HS-27A (cell line): ENCODE data around the gene SYT13.
"Not testable (repeated sequence)": the region's sequence is repeated elsewhere in the genome, so short reads cannot be mapped to it uniquely, and the experiment has no call there.

Source experiments
- DNase-seq: peaks from one replicate; pipeline ENCODE4 v3.0.0-alpha.2; 2012; ENCODE audit warnings: low read depth, missing footprints

SYT13 gene

DNA sequence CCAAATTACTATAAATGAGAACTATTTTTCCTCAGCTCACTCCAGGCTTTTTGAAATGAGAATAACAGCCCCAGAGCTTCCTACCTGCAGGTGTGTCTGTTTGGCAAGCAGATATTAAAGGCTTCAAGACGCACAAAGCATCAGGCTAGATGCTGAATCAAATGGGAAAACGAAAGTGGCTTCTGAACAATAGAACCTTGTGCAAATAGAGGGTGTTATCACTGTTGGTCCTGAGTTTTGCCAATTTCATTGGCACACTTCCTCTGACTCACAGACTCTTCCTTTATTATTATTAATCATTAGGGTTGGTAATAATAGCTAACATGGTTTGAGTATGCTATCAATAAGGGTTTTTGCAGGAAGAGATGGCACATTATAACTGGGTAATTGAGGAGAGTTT is 13.4 kb downstream of the SYT13 start:
- no peak for DNase-seq

DNA sequence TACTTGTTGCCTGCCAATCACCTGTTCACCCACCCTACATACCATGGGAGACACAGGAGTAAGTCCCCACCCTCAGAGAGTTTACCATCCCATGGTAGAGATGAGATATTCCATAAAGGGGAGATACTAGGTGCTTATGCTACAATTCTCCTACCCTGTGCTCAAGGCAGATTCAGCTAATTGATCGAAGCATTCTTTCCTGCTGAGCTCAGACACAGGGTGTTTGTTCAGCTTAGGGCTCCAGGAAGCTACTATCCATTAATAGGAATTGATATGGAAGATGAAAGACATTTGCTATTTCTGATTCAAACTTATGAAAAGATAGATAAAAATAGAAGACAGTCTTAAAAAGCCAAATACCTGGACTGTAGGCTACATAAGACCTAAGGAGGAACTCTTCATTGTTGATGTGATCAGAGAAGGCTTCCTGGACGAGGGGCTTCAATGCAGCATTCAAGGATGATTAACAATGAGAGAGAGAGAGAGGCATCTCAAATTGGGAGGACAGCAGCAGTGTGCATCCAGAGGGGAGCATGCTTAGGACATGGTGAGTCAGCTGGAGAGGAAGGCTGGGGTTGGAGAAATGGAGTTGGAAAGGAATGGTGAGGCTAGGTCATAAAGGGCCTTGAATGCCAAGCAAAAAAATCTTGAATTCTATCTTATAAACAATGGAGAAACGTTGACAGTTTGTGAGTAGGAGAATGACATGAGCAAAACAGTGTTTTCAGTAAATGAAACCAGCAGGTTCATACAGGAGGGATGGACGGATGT is 15.0 kb downstream of the SYT13 start:
- DNase-seq, result no peak

DNA sequence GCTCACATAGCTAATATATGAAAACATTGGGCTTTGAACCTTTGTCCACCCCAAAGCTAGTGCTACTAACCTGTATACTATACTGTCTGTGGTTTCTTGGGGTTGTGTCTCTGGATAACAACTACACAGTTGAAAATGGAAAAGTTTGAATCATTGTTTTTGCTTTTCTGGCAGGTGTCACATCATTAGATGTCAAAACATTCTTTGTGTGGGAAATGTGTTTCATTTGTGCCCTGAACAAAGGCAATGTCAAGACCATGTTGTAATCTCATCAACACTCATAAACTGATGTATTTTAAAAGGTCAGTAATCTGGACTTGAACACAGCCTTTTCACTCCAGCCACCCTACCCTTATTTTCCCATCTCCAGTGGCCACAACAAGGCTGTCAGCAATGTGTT is 16.5 kb downstream of the SYT13 start:
- DNase-seq, result no peak

DNA sequence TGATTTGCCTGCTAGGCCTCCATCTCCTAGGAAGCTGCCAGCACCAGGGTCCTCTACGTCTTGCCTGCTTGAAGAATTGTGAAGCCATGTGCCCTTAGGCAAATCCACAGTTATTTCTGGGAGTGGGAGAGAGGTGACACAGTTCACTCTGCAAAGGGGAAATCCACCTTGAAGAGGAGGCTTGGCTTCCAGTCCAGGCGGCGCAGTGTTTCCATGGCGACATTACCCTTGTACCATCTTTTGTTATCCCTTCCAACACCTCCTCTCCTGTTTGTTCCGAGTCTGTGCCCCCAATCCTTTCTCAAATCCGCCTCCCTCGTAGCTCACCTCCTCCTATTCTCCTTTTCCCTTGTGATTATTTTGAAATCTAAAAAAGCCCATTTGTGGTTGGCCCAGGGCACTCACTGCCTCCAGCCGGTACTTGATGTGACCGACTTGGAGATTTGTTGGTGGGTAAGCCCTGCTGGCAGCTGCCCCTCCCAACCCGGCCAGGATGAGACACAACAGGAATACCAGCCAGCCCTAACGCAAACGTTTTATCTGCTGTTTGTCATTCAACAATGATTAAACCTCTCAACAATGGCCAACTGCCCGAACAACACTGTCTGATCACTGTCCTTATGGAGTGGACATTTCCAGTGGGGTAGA is 18.4 kb downstream of the SYT13 start:
- no peak for DNase-seq

DNA sequence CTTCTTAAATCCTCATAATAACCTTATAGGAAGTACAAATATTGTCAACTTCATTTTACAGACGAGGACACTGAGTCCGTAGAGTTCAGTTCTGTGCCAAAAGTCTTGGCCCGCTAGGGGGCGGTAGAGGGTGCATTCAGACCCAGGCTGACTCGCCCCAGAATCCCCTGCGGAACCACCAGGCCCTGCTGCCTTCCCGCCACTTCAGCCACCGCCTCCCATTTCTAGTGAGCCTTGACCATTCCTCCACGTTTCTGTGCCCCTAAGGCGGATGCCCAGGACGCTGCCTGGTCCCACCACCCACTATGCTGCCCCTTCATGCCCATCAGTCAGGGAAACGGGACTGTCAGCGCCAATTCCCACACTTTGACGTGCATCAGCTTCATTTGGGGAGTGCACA is 19.1 kb downstream of the SYT13 start:
- DNase-seq, result no peak

DNA sequence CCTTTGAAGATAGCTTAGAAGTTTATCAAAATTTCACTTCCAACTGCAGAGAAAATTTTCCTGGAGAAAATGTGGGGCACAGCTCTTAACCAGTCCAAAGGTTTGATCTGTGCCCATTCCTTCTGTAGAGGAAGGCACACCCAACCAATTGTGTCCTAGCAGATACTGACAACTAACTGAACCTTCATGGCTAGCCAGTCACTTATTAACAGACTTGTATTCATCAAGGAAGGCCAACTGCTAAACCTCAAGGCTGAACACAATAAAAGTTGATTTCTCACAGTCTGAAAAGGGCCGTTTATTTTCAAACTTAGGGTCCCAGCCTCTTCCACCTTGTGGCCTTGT is 19.5 kb downstream of the SYT13 start:
- no peak for DNase-seq

DNA sequence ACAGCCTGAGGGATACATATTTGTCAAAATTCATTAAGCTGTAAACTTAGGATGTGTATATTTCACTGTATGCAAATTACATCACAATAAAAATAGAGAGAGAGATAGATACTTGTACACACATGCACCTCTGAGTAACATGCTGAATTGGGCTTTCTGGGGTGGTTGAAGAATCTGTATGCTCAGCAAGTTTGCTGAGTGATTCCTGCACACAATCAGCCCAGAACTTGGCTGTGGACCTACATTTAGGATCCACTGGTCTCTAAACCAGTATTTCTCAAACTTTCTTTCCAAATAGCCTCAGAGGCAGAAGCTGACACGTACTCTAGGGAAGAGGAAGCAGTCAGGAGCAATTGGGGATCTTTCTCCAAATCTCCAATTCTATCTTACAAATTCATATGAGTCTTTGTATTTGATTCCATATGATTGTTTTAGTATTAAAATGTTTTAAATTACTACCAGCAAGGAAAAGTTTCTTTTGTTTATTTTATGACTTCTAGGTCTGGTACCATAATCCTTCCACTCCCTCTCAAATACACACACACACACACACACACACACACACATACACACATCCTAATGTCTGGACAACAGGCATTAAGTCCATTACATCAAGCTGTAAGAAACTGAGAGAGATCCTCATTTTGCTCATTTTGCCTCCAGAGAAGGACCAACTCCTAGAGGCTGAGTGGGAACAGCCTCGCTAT is 20.0 kb downstream of the SYT13 start:
- DNase-seq, result no peak

DNA sequence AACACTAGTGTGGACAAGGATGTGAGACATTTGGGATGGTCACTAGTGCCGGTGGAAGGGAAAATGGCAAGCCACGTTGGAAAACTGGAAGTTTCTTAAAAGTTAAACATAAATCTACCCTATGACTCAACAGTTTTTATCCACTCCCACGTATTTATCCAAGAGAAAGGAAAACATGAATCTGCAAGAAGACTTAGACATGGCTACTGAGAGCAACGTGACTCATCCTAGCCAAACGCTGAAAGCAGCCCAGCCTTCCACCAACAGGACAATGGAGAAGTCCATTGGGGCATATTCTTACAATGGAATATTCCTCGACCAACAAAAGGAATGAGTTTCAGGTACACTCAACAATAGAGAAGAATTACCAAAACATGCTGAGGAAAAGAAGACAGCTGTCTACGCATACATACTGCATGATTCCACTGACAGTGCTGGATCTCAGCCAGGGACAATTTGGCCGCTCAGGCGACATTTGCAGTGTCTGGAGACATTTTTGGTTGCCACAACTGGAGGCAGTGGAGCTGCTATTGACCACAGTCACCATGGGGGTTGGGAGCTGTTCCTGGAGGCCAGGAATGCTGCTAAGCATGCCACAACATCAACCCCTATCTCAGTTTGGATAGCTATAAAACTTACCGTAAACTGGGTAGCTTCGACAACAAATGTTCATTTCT is 21.2 kb downstream of the SYT13 start:
- DNase-seq, result peak; percentile 67

DNA sequence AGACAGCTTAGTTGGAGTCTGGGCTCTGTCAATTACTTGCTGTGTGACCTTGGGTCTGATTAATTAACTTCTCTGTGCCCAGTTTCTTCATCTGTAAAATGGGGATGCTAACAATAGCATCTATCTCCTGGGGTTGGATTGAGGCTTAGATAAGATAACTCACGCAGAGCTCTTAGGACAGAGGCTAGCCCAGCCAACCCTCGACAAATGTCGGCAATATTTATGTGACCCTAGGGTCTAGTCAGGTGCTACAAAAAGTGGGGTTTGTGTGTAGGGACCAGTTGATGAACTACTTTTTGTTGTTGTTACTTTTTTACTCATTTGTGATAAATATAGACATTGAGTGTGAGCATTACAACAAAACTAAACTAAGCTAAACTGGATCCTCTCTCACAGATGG is 22.4 kb downstream of the SYT13 start:
- no peak for DNase-seq

DNA sequence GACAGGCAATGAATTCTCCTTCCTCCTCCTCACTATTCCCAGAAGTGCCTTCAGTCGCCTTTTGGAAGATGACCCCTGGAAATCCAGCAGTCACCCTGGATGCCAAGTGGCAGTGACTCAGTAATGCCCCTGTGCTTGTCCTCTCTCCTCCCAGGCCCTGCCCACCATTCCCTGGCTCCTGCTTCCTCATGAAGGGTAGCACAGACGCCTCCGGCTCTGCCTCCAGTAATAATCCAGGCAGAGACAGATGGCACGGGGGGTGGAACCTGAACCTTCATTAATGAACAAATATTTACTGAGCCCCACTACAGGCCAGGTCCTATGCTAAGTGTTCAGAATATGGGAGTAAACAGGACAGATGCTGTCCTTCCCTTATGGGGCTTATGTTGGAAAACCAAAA is 23.2 kb downstream of the SYT13 start:
- no peak for DNase-seq

DNA sequence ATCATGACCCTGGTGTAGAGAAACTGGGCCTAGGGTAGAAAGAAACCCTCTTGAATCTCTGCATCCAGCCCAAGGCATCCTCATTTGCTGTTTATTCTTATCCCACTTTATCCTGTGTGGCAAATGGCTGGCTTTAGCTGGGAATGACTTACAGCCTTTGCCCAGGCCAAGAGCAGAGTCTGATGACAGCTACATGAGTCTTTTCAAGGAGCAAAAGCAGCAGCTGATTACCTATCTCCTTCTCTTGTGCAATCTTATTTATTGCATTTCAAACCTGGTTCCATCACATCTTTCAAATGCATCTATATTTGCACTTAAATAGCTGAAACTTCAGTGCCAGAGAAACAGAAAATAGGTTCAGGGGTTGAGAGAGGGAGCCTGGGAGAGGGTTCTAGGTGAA is 26.1 kb downstream of the SYT13 start:
- no peak for DNase-seq

DNA sequence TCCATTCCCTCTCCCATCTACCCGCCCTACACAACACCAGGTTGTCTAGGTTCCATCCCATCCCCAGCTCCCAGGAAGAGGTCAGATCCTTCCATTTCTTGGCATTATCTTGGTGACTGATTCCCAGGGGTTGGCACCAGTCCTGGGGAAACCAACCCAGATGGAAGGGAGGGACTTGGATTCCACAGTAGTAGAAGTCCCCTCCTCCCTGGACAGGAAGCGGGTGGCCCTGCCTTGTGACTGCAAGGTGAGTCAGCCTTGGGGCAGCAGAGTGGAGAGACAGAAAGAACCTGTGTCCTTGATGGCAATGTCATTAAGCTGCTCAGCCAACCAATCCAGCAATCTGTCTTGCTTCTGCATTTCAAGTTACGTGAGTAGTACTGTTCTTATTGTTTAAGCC is 26.5 kb downstream of the SYT13 start:
- peak; percentile 72 for DNase-seq

DNA sequence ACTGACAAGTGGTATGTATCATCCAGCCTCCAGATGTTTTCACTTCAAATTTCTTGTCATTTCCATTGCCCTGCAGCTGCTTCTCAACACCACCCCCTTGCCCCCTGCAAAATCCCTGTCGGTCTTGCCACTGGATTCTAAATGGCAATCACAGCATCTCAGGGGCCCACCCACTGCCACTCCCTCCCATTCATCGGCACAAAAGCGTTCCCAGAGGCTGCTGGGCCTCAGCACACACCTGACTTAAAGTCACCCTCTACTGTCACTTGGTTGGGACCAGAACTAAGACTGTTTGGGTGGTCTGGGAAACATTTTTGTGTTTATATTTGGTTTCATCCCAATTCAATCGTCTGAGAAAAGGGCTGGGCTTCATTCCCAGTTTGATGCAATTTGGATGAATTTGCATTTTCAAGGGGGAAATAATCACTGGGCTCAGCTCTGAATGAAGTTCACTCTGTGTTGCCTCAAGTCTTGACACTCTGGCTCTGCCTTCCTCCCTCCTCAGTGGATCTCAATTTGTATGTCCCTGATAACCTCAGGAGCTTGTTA is 27.1 kb downstream of the SYT13 start:
- no peak for DNase-seq

DNA sequence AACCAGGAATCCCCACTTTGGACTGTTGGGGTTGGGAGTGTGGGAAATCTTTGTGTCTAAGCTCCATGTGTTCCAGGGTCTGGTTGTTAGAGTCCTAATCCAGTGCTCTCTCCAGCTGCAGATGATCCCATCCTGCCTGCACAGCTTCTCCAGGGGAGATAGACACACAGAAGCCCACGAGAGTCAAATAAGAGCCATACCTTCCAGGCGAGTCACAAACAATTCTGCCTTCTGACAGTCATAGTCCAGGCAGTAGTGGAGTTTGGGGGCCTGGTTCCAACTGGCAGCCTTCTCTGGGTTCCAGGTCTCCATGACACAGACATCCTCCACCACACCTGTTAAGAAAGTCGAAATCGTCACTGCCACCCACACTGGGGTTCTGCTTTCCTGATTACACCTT is 32.1 kb downstream of the SYT13 start:
- no peak for DNase-seq

DNA sequence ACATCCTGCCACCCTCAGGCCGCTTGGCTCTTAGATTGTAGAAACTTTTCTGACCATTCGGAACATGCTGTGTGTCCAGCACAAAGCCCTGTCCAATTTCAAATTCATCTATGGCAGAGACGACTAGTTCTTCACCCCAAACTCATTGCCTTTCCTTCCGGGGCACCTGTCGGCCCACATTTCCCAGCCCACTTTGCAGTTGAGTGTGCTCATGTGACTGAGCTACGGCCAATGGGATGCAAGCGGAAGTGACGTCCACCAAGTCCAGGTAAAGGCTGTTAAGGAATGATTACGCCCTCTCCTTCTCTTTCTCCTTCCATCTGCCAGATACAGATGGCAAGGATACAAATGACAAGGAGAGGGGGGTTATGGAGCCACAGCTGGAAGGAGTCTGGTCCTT is 32.5 kb downstream of the SYT13 start:
- no peak for DNase-seq

DNA sequence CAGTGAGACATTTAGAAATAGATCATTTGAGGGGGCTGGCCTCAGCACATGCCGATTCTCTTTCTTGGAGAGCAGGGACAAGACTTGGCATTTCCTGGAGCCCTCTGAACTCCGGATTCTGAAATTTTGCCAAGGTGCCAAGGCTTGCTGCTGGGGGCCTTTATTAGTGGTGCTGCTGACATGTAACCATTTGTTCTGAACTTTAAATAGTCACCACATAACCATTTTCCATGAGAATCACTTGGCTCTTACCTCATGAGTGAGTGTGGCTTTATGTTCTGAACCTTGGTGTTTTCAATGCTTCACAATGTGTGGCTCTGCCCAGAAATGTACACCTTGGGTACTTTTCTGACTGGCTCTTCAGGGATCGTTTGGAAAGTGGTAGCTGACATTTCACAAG is 33.3 kb downstream of the SYT13 start:
- no peak for DNase-seq

DNA sequence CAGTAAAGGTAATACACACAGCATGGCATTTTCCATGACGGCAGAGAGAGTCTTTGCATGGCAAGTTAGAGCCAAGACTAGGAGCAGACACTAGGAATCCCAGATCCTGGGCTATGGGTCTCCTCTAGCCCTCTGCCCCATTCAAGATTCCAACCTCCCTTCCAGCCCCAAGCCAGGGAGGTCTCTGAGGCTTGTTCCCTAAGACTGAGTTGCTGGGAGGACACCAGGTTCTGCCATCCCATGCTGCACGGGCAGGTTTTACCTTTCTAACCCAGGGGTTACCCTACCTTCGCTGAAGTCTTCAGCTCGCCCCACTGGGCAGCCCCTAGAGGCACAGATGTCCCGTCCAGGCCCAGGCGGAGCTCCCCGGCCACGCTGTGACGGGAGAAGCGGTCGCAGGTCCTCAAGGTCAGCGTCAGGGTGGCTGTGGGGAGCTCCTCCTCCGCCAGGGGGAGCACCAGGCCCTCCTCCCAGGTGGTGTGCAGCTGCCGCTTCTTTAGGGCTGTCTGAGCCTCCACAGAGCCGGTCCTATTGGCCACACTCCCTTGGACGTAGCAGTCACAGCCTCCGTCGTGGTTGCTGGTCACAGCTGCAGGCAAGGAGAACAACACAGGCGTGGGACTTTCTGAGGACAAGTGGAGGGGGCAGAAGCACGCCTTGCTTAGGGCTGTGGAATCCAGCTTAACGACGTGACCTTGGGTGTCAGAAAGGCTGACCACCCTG is 33.8 kb downstream of the SYT13 start:
- DNase-seq, result no peak

DNA sequence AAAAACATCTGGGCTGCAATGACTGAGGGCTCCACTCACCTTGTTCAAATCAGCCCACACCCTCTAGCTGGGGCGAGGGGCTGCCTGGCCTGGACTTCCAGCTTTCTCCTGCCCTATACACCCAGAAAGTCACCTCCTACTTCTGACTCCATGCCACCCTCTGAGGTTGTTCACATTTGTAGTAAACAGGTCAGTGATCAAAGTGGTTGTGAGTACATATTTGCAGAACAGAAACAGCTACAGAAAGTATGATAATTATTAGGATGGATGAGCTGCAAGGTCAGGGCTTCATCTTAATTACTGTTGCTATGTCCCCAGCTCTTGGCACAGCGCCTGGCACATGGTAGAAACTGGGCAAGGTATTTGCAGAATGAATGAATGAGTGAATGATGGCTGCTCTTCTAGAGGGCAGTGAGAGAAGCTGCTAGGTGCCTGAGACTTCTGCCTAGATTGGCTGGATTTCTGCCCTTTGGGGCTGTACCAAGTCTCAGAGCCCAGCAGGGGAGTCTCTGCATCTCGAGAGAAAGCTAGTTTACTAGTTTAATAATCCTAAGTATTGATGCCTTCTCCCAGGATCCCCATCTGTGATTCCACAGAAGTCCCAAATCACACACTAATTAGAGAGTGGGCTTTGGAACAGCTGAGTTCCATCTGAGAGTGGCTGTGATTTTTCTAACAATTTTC is 36.0 kb downstream of the SYT13 start:
- DNase-seq, result no peak

DNA sequence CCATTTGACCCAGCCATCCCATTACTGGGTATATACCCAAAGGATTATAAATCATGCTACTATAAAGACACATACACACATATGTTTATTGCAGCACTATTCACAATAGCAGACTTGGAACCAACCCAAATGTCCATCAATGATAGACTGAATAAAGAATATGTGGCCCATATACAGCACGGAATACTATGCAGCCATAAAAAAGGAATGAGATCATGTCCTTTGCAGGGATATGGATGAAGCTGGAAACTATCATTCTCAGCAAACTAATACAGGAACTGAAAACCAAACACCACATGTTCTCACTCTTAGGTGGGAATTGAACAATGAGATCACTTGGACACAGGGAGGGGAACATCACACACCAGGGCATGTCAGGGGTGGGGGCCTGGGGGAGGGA is 36.8 kb downstream of the SYT13 start:
- not testable (repeated sequence) for DNase-seq

DNA sequence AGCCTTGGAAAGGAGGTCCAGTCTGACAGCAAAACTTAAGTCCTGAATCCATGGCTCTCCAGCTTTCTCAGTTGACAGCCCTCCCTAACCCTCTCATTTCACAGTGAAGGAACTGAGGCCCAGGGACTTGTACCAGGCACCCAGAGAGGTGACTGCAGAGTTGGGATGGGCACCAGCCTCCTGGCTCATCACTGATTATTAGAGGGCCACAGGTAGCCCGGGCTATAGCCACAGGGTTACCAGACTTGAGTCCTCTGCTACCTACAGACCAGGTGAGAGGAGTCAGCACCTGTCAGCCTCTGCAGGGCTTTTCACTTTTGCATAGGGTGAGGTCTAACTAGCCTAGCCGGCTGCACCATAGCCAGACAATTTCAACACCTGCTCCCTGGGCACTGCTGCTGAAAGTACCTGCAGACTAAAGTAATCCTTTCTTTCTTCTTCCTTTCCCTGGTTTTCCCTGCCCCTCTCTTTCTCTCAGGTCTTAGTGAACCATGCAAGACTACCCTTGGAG is 37.6 kb downstream of the SYT13 start:
- no peak for DNase-seq

DNA sequence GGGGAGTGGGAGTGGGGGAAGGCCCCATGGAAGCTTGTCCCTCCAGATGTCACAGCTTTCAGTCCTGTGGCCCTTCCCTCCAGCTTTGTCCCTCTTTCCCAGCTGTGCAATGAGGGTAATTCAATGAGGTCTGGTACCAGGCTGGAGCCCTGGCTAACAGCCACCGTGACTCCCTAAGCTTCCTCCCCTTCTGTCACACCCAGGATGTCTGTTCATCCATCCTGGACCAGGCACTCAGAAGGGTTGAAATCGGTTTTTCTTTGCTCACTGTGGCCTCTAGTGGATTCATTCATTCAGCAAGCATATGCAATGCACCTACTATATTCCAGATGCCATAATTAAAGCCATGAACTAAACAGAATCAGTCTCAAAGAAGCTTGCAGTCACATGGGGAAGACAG is 38.7 kb downstream of the SYT13 start:
- DNase-seq, result no peak
